Measurements from ENCODE around the gene TMEM223. TPM values are rescaled to one million over a fixed set of nuclear protein-coding genes. Genes with fewer than 3 reads are reported as not detected.

TMEM223 gene
- total and polyA plus RNA-seq, 9 of the 15 experiments (the other 6 are each of a cell fraction or from before 2014, with no cell fraction given) = 5.9 to 34.5 (median 19.6) TPM

DNA sequence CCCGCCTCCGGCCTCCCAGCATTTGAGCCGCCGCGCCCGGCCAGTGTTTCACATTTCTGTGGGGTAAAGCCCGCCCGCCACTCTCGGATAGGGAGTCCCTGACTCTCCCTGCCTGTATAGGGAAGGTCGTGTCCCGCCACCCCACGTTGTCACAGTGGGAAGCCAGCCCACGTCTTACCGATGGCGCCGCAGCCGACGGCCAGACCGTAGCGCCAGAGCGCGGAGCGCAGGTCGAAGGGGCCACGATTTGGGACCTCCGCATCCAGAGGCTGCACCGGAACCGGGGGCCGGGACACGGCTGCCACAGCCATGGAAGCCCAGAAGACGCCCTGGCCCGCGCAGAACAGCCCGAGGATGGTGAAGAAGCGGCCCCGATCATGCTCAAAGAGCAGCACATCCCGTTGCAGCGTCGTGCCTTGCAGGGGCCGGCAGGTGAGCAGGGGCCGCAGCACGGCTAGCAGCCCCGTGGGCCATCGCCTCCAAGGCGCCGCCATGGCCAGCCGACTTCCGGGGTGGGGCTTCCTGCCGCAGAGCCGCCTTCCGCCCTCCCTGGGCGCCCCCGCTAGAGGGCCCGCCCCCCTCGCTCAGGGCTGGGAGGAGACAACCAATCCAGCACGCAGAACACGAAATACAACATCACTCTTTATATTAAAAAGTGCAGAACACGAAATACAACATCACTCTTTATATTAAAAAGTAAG is at the start of gene TMEM223 (continued):
- TF ChIP-seq, protein P1, sequence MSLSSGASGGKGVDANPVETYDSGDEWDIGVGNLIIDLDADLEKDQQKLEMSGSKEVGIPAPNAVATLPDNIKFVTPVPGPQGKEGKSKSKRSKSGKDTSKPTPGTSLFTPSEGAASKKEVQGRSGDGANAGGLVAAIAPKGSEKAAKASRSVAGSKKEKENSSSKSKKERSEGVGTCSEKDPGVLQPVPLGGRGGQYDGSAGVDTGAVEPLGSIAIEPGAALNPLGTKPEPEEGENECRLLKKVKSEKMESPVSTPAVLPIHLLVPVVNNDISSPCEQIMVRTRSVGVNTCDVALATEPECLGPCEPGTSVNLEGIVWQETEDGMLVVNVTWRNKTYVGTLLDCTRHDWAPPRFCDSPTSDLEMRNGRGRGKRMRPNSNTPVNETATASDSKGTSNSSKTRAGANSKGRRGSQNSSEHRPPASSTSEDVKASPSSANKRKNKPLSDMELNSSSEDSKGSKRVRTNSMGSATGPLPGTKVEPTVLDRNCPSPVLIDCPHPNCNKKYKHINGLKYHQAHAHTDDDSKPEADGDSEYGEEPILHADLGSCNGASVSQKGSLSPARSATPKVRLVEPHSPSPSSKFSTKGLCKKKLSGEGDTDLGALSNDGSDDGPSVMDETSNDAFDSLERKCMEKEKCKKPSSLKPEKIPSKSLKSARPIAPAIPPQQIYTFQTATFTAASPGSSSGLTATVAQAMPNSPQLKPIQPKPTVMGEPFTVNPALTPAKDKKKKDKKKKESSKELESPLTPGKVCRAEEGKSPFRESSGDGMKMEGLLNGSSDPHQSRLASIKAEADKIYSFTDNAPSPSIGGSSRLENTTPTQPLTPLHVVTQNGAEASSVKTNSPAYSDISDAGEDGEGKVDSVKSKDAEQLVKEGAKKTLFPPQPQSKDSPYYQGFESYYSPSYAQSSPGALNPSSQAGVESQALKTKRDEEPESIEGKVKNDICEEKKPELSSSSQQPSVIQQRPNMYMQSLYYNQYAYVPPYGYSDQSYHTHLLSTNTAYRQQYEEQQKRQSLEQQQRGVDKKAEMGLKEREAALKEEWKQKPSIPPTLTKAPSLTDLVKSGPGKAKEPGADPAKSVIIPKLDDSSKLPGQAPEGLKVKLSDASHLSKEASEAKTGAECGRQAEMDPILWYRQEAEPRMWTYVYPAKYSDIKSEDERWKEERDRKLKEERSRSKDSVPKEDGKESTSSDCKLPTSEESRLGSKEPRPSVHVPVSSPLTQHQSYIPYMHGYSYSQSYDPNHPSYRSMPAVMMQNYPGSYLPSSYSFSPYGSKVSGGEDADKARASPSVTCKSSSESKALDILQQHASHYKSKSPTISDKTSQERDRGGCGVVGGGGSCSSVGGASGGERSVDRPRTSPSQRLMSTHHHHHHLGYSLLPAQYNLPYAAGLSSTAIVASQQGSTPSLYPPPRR (CRISPR knock-in tag; IDR thresholded peaks at IDR 0.05; ENCODE audit: borderline replicate concordance) = no peak
- TF ChIP-seq GTF2E2 (tag; IDR thresholded peaks at IDR 0.05) = no peak
- no peak for TF ChIP-seq MGA (IDR thresholded peaks at IDR 0.05)
- TF ChIP-seq HMBOX1 (IDR thresholded peaks at IDR 0.05) = no peak
- TF ChIP-seq ZNF384 (IDR thresholded peaks at IDR 0.05; ENCODE audit: low read depth, low read length) = no peak
- TF ChIP-seq, protein P2, sequence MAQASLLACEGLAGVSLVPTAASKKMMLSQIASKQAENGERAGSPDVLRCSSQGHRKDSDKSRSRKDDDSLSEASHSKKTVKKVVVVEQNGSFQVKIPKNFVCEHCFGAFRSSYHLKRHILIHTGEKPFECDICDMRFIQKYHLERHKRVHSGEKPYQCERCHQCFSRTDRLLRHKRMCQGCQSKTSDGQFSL (CRISPR knock-in tag; IDR thresholded peaks at IDR 0.05) = no peak; the same call in 1 of the 2 replicates
- TF ChIP-seq, protein P2 (tag; IDR thresholded peaks at IDR 0.05) = no peak
- TF ChIP-seq FOXP1 (CRISPR knock-in tag; IDR thresholded peaks at IDR 0.05) = peak; percentile 78; the same call in 1 of the 2 replicates

Data from K562 (cell line).